BLaER1 (cell line): ENCODE measurements around the gene SAMD9.
A peak's percentile ranks its signal among the peaks of the same experiment; 100 is the strongest.
"Not testable (repeated sequence)": the region's sequence is repeated elsewhere in the genome, so short reads cannot be mapped to it uniquely, and the experiment has no call there.

ENCODE experiments used
- H3K27ac ChIP-seq: shearing (Covaris generic); formaldehyde crosslinking; 2 replicates; pipeline ENCODE4 v1.8.1; 2022
- H3K27me3 ChIP-seq: shearing (Covaris generic); formaldehyde crosslinking; 2 replicates; pipeline ENCODE4 v1.8.1; 2022
- H3K36me3 ChIP-seq: shearing (Covaris generic); formaldehyde crosslinking; 2 replicates; pipeline ENCODE4 v1.8.1; 2022
- H3K4me1 ChIP-seq: shearing (Covaris generic); formaldehyde crosslinking; 2 replicates; pipeline ENCODE4 v1.8.1; 2022
- H3K4me2 ChIP-seq: shearing (Covaris generic); formaldehyde crosslinking; 2 replicates; pipeline ENCODE4 v1.8.1; 2022
- H3K4me3 ChIP-seq: shearing (Covaris generic); formaldehyde crosslinking; 2 replicates; pipeline ENCODE4 v1.8.1; 2022
- H3K9ac ChIP-seq: shearing (Covaris generic); formaldehyde crosslinking; 2 replicates; pipeline ENCODE4 v1.8.1; 2022
- H3K9me3 ChIP-seq: shearing (Covaris generic); formaldehyde crosslinking; 2 replicates; pipeline ENCODE4 v1.8.1; 2022
- H4K20me1 ChIP-seq: shearing (Covaris generic); formaldehyde crosslinking; 2 replicates; pipeline ENCODE4 v1.8.1; 2022
- Cebpa-rat ChIP-seq: shearing (Covaris generic); IDR thresholded peaks from 2 replicates; pipeline ENCODE4 v1.8.1; 2022

The SAMD9 gene

GRCh38 chr7:93147363-93147762 is 29.6 kb upstream of the SAMD9 start:
- Histone ChIP-seq H3K36me3 (no peaks in the 10 kb centered on the region), H3K4me1 (peaks cover 30% of the 10 kb centered on the region), H3K9ac (peak overlapping the region; percentile 70), H3K9me3 (no peaks in the 10 kb centered on the region), H4K20me1 (no peaks in the 10 kb centered on the region), H3K4me2 (peak overlapping the region; percentile 73), H3K27ac (0 out of 2 replicates have a peak overlapping the region, but pooled peaks have one; percentile 62), H3K27me3 (no peaks in the 10 kb centered on the region), H3K4me3 (peak overlapping the region; percentile 60)
- no peak for TF ChIP-seq Cebpa-rat

- peak overlapping the region; percentile 73 for H3K4me2 ChIP-seq
- H3K27ac ChIP-seq: peak overlapping the region; percentile 51
These were observed 28.8 kb upstream of the SAMD9 start for GRCh38 chr7:93146472-93147141.

GRCh38 chr7:93146036-93146435 is 28.3 kb upstream of the SAMD9 start:
- Histone ChIP-seq H3K27me3 (no peaks in the 10 kb centered on the region), H3K4me2 (peak overlapping the region; percentile 73), H3K4me1 (peaks cover 30% of the 10 kb centered on the region), H3K36me3 (no peaks in the 10 kb centered on the region), H3K9me3 (no peaks in the 10 kb centered on the region), H3K4me3 (no peak overlapping the region), H3K27ac (no peak overlapping the region), H4K20me1 (no peaks in the 10 kb centered on the region), H3K9ac (no peak overlapping the region)
- TF ChIP-seq Cebpa-rat: no peak

More at GRCh38 chr7:93146472-93147141, 28.8 kb upstream of the SAMD9 start:
- Histone ChIP-seq H3K4me1 (peaks cover 30% of the 10 kb centered on the region), H4K20me1 (no peaks in the 10 kb centered on the region), H3K9me3 (no peaks in the 10 kb centered on the region), H3K4me3 (peak overlapping the region; percentile 60), H3K9ac (peak overlapping the region; percentile 70; the same call in 1 of the 2 replicates), H3K27me3 (no peaks in the 10 kb centered on the region), H3K36me3 (no peaks in the 10 kb centered on the region)
- TF ChIP-seq Cebpa-rat: no peak

GRCh38 chr7:93145354-93145753 is 27.6 kb upstream of the SAMD9 start:
- no peak for TF ChIP-seq Cebpa-rat
- Histone ChIP-seq H3K9ac (no peak overlapping the region), H3K36me3 (no peaks in the 10 kb centered on the region), H3K27ac (no peak overlapping the region), H3K27me3 (no peaks in the 10 kb centered on the region), H3K4me2 (no peak overlapping the region), H3K9me3 (no peaks in the 10 kb centered on the region), H4K20me1 (no peaks in the 10 kb centered on the region), H3K4me1 (peaks cover 30% of the 10 kb centered on the region), H3K4me3 (no peak overlapping the region)

GRCh38 chr7:93142127-93142526 is 24.3 kb upstream of the SAMD9 start:
- H3K27ac ChIP-seq: no peak overlapping the region
- H3K9ac ChIP-seq: no peak overlapping the region
- no peaks in the 10 kb centered on the region for H3K36me3 ChIP-seq
- no peaks in the 10 kb centered on the region for H4K20me1 ChIP-seq
- H3K27me3 ChIP-seq: no peaks in the 10 kb centered on the region
- H3K4me2 ChIP-seq: no peak overlapping the region
- H3K4me3 ChIP-seq: no peak overlapping the region
- TF ChIP-seq Cebpa-rat: no peak
- H3K4me1 ChIP-seq: peaks cover 18% of the 10 kb centered on the region
- no peaks in the 10 kb centered on the region for H3K9me3 ChIP-seq

GRCh38 chr7:93140582-93141191 is 22.9 kb upstream of the SAMD9 start:
- peaks cover 4% of the 10 kb centered on the region; the same call in 1 of the 2 replicates for H3K4me1 ChIP-seq
- H3K4me3 ChIP-seq: no peak overlapping the region
- no peak overlapping the region for H3K9ac ChIP-seq
- H3K9me3 ChIP-seq: no peaks in the 10 kb centered on the region
- H4K20me1 ChIP-seq: no peaks in the 10 kb centered on the region
- no peak overlapping the region for H3K4me2 ChIP-seq
- peaks cover under 1% of the 10 kb centered on the region; the same call in 1 of the 2 replicates for H3K36me3 ChIP-seq
- H3K27me3 ChIP-seq: no peaks in the 10 kb centered on the region
- H3K27ac ChIP-seq: no peak overlapping the region
- no peak for TF ChIP-seq Cebpa-rat

- Histone ChIP-seq H3K4me3 (no peak overlapping the region), H3K27me3 (no peaks in the 10 kb centered on the region), H3K4me2 (no peak overlapping the region), H3K36me3 (peaks cover 10% of the 10 kb centered on the region; the same call in 1 of the 2 replicates), H3K27ac (no peak overlapping the region), H3K9me3 (no peaks in the 10 kb centered on the region), H3K9ac (no peak overlapping the region), H3K4me1 (no peaks in the 10 kb centered on the region), H4K20me1 (no peaks in the 10 kb centered on the region)
- TF ChIP-seq Cebpa-rat: no peak
These were observed 20.8 kb upstream of the SAMD9 start for GRCh38 chr7:93138576-93138975.

- Histone ChIP-seq H3K36me3 (peaks cover 10% of the 10 kb centered on the region; the same call in 1 of the 2 replicates), H3K9ac (no peak overlapping the region), H3K27me3 (no peaks in the 10 kb centered on the region), H4K20me1 (no peaks in the 10 kb centered on the region), H3K27ac (no peak overlapping the region), H3K9me3 (peaks cover under 1% of the 10 kb centered on the region; the same call in 1 of the 2 replicates), H3K4me3 (no peak overlapping the region), H3K4me2 (no peak overlapping the region), H3K4me1 (no peaks in the 10 kb centered on the region)
- TF ChIP-seq Cebpa-rat: no peak
These were observed 15.2 kb upstream of the SAMD9 start for GRCh38 chr7:93133005-93133404.

- H3K27me3 ChIP-seq: no peaks in the 10 kb centered on the region
- TF ChIP-seq Cebpa-rat: no peak
- H3K36me3 ChIP-seq: peaks cover 10% of the 10 kb centered on the region; the same call in 1 of the 2 replicates
- no peak overlapping the region for H3K4me3 ChIP-seq
- H3K27ac ChIP-seq: no peak overlapping the region
- H3K9ac ChIP-seq: no peak overlapping the region
- no peaks in the 10 kb centered on the region for H4K20me1 ChIP-seq
- peaks cover 9% of the 10 kb centered on the region for H3K9me3 ChIP-seq
- H3K4me1 ChIP-seq: no peaks in the 10 kb centered on the region
- H3K4me2 ChIP-seq: no peak overlapping the region
These were observed 14.4 kb upstream of the SAMD9 start for GRCh38 chr7:93132216-93132615.

GRCh38 chr7:93126954-93127353 is 9.2 kb upstream of the SAMD9 start:
- not testable (repeated sequence) for H3K9ac ChIP-seq, H3K4me2 ChIP-seq, H3K27me3 ChIP-seq, H3K4me3 ChIP-seq, H3K27ac ChIP-seq, H4K20me1 ChIP-seq, H3K4me1 ChIP-seq, H3K36me3 ChIP-seq
- H3K9me3 ChIP-seq: peaks cover 23% of the 10 kb centered on the region

- H3K36me3 ChIP-seq, H3K4me1 ChIP-seq, H3K4me2 ChIP-seq, H3K4me3 ChIP-seq, H3K27ac ChIP-seq, H3K9ac ChIP-seq, H4K20me1 ChIP-seq, H3K27me3 ChIP-seq: not testable (repeated sequence)
- H3K9me3 ChIP-seq: peaks cover 42% of the 10 kb centered on the region
These were observed 5.8 kb upstream of the SAMD9 start for GRCh38 chr7:93123532-93123931.
